ENCODE results near the gene PPFIA4.

- TF ChIP-seq ZNF274 (IDR thresholded peaks at IDR 0.05; ENCODE audit: low read depth, low read length) (no peak), YY1 (IDR thresholded peaks at IDR 0.05; ENCODE audit: insufficient read depth, insufficient read length) (no peak)
These were observed 26.3 kb downstream of the PPFIA4 start for GRCh38 chr1:203052601-203053000.
